Stimulated activated CD8-positive, alpha-beta memory T cell treated with anti-CD3 and anti-CD28 coated beads, Interleukin-7, amount 100 ng/mL, for 4 hours (primary cell): ENCODE results near the gene TBX4.

Source experiments
- DNase-seq, 2 donors: peaks; one replicate each; pipeline ENCODE4 v3.0.0-alpha.2; 2020; ENCODE audit warnings: low read depth in 2 of 2

TBX4 gene

DNA sequence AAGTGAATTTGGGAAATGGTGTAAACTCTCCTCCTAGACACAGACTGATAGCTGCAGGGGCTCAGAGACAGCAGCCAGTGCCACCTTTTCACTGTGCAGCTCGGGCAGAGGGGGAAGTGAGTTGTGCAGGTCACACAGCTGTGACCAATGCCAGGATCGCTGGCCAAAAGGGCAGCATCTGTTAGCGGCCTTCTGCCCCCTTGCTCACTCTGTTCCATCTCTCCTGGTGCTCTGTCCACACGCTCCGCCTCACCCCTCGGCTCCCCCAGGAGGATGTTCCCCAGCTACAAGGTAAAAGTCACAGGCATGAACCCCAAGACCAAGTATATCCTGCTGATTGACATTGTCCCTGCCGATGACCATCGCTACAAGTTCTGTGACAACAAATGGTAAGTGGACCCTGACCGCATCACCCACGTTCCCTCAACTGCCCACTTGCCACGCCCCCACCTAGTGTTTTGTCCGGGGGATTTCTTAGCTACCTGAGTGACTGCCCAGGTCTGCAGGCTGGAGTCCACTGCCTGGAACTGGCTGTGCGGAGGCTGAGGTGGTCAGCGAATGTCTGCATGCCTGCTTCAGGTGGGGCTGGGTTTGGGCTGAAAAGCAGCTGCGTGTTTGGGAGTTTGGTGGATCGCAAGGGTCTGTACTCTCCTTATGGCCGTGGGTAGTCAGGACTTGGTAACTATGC, 13.5 kb downstream of the TBX4 start:
- no peak for DNase-seq

DNA sequence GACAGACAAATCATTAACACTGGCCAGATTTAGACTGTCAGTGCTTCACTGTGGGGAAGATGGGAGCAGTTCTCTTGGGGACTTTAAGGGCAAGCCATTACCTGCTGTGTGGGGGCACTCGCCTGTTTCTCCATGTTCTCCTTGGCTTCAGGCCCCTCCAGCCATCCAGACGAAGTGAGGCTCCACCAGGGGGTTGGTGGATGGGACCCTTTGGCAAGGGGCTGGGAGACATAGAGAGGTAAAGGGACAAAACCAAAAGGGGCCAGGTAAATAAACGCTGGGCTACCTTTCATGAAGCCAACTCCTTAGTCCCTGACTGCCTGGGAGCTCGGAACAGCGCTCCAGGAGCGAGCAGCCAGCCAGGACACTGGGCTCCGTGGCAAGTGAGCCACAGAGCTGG, 14.0 kb downstream of the TBX4 start:
- DNase-seq: no peak

DNA sequence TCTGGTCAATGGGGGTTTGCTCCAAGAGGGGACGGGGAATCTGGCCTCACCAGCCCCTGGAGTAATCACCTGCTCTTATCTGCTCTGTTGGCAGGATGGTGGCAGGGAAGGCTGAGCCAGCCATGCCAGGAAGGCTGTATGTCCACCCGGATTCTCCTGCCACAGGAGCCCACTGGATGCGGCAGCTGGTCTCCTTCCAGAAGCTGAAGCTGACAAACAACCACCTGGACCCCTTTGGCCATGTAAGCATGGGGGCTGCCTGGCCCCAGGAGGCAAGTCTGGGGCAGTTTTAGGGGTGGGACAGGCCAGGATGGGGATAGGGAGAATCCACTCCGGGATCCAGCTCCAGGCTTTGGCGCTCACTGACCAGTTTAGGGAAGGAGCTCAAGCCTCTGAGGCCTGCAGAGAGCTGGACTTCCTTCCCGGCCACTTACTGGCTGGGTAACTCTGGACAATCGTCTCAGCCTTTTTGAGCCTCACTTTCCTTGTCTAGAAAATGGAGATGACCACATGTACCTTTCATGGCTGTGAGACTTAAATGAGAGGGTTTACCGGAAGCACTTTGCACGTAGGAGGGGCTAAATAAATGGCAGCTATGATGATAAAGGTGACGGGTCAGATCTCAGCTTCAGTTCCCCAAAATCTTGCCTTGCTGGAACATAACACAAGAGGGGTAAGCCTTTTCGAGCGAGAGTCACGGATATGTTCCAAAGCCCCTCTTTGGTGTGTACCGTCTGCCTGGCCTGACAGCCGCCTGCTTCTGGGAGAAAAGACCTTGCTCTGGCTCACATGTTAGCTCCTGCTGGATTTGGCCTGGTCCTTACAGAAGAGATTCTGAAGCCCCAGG, 15.4 kb downstream of the TBX4 start:
- DNase-seq: no peak

GRCh38 chr17:61468263-61468907, 16.2 kb downstream of the TBX4 start:
- no peak for DNase-seq

GRCh38 chr17:61469474-61469873, 17.3 kb downstream of the TBX4 start:
- DNase-seq: no peak

- no peak for DNase-seq
These were observed 17.7 kb downstream of the TBX4 start for GRCh38 chr17:61469949-61470348.

DNA sequence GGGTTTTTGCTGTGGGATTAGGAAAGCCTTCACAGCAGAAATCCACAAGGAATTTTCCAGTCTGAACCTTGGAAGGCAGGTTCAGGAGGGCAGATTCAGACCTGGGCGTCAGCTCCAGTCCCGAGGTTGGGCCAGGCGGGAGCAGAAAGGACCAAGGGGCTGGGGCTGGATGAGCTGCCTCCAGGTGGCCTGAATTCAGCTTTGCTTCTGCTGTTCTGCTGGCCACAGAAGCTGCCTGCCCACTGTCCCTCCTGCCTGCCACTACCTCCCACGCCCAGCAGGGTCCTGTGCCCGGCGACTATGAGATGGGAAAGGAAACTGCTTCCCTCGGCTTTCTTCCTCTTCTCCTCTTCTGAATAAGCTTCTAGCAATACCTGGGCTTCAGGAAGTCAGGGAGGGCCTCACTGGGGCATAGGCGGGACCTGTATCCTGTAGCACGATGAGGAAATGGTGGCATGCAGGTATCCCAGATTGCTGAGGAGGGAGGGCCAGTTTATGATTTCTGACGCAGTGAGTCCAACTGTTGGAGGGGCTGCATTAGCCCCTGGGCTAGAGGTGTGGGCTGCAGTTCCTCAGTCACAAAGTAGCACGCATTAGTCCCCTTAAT, 18.4 kb downstream of the TBX4 start:
- DNase-seq: no peak

GRCh38 chr17:61474235-61474927, 22.2 kb downstream of the TBX4 start:
- no peak for DNase-seq

- no peak for DNase-seq
These were observed 22.7 kb downstream of the TBX4 start for GRCh38 chr17:61474934-61475333.

DNA sequence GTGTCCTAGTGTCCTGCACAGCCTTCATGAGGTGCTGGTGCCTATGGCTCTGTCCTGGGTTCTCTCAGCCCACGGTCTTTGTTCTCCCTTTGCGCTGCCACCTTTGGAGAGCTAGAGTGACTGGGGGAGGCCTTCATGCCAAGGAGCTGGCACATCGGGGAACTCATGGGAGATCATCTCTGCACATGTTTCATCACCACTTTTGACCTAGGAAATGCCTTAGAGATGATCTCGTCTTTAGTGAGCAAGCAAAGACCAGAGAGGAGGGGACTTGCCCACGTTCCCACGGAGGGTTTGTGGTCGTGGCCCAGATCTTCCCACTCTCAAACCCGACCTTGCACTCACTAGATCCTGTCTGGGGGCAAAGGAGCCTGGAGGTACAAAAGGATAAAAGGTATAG, 23.5 kb downstream of the TBX4 start:
- DNase-seq: no peak

DNA sequence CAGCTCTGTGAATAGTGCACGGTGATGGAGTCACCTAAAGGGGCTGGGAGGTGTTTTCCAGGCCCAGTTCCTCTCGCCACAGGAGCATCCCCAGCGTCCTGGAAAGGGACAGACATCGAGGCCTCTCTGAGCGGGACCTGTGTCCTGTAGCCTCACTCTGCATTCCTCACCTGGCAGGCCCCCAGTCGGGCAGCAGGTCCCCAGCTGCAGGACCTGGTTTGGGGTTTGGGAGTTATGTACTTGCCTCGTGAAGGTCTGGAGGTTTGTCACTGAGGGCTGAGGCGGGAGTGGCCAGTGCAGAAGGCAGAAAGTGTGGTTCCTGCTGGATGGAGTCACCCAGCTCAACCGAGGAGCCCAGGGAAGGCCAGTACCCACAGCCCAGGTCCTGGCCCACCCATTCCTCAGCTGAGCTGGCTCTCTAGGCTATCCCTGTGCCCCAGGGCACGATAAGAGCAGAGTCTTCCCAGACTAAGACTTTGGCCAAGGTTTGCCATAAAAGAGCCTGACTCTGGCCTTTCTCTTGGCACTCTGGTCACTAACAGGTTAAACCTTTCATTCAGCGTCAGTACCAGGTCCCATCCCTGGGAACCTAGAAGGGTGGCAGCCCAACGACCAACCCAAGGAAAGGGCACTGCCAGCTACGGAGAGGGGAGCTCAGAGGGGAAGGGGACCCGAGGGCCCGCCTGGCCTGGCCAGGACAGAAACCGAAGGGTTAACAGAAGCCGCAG, 24.4 kb downstream of the TBX4 start:
- DNase-seq: no peak

GRCh38 chr17:61477204-61477834, 25.1 kb downstream of the TBX4 start:
- DNase-seq: no peak

- no peak for DNase-seq
These were observed 26.0 kb downstream of the TBX4 start for GRCh38 chr17:61478026-61478789.

DNA sequence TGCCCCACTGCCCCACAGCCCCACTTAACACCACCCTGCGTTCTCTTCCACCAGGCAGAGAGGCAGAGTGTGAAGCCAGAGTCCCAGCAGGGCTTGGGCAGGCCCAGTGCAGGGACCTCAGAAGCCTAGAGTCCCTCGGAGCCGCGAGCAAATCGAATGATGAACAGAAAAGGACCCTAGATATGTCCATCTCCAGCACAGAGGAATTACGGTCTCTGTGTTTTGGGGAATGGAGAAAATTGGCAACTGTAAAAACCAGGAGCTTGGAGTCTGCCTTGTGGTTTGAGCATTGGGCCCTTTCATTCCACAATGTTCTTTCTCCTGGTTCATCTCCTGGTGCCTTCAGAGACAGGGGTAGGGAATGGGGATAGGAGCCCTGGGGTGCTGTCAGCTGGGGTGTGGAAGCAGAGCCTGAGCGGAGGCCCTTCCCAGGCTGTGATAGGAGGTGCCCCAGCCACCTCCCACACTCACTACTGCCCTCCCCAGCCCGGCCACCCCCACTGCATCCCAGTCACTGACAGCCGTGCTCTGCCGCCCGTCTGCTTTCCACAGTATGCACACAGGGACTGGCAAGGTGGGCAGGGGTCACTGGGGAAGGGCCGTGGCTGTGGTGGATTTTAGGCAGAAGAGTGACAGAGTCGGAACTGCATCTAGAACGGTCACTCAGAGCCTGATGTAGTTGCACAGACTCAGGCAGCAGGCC, 26.7 kb downstream of the TBX4 start:
- no peak for DNase-seq

- DNase-seq: no peak
These were observed 27.5 kb downstream of the TBX4 start for GRCh38 chr17:61479493-61480413.

DNA sequence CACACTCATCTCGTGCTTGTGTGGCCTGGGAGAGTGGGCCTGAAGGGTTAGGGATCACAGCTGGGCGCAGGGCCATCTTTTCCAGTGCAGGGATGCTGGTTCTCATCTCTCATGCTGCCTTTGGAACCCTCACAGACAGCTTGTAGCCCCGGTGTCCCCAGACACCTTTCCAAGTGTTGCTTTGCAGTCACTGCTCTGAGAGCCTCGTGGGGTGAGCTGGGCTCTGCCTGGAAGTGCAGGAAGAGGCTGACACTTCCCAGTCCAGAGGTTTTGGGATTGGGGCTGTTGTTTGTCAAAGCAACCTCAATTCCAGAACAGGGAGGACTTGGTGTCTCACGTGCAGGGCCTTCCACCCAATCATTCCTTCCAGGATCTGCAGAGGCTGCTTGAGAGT, 28.2 kb downstream of the TBX4 start:
- no peak for DNase-seq

- no peak for DNase-seq
These were observed 29.2 kb downstream of the TBX4 start for GRCh38 chr17:61481421-61481820.

GRCh38 chr17:61482467-61482866, 30.2 kb downstream of the TBX4 start:
- DNase-seq: no peak
